Measurements from ENCODE around the gene BEX2. TPM values are rescaled to one million over a fixed set of nuclear protein-coding genes. Genes with fewer than 3 reads are reported as not detected.
"Not testable (repeated sequence)": the region's sequence is repeated elsewhere in the genome, so short reads cannot be mapped to it uniquely, and the experiment has no call there.

Gene BEX2
- total RNA-seq, 2 donors from 2014 or later: 23.6 to 32.3 TPM

DNA sequence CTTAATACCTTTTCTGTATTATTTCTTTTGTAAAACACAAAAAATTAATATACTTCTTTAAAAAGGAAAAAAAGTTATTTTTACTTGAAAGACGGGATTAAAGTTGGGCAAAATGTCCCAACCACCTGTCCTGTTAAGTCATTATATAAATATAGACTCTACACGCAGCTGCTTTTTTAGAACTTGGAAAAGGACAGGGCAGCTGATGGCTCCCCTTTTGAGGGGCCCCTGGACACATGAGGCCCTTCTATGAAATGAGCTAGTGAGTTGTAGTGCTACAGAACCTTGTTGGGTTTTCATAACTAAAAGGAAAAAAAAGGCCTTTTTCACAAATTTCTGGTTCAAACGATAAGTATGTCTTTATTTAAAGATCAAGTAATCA is 600 bp upstream of the BEX2 start:
- Mint-ChIP-seq H3K36me3 (ENCODE audit: low read depth) (no peaks in the 10 kb centered on the region), H3K9me3 (peaks cover 7% of the 10 kb centered on the region), H3K27me3 (ENCODE audit: insufficient read depth) (peaks cover 4% of the 10 kb centered on the region), H3K27ac (no peak overlapping the region), H3K4me1 (peaks cover 3% of the 10 kb centered on the region), H3K4me3 (peak overlapping the region; percentile 63)
- H3K4me3 ChIP-seq (ENCODE audit: low read length): peak overlapping the region; percentile 75
- H3K27me3 ChIP-seq (ENCODE audit: control insufficient read depth, insufficient read depth, low read length, poor library complexity, severe bottlenecking): no peaks in the 10 kb centered on the region
- DNase-seq: no peak
- 92% methylated on average over 2 of the region's 3 CpGs; no CpG with 5 or more reads in 1 of the 2 experiments for WGBS, 2 experiments (ENCODE audit: insufficient coverage in 1 of 2, insufficient read length in 1 of 2)
- TF ChIP-seq CTCF (conservative IDR thresholded peaks at IDR 0.05): no peak
- H3K9me3 ChIP-seq (ENCODE audit: control insufficient read depth, low read length): no peaks in the 10 kb centered on the region
- H3K4me1 ChIP-seq (ENCODE audit: control insufficient read depth, insufficient read depth, low read length): no peaks in the 10 kb centered on the region
- no peaks in the 10 kb centered on the region for H3K36me3 ChIP-seq (ENCODE audit: control insufficient read depth, insufficient read depth, low read length)
- no peak overlapping the region for H3K9ac ChIP-seq (ENCODE audit: extremely low read depth, low read length, poor library complexity, severe bottlenecking)
- no peak overlapping the region for H3K27ac ChIP-seq (ENCODE audit: low read depth, low read length)

DNA sequence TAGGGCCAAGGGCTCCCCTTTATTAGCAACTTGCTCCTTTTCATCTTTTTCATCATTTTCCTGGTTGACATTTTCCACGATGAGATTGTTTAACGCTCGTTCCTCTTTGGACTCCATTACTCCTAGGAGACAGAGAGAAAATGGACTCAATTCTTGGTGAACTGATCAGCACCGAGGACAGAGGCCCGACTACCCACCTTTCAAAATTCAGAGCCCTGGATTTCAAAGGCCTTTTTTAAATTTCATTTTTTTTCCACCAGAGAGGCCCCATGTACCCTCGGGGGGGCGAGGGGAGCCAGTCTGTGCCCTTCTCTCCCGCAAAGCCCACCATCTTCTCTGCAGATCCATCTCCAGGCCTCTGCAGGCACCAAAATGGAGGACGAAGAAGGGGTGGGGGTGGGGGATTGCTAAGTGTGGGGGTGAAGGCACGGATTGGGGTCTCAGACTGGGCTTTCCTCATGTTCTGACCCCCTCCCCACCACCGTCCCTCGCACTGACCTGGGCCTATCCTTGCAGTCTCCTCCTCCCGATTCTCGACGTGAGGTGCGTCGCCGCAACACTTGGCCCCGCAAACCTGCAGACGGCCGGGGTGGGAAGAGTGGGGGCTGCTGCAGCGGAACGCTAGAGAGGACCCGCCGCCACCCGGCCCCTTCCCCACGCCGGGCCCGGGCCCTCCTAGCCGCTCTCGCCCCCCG is 783 bp downstream of the BEX2 start:
- Mint-ChIP-seq H3K9me3 (peaks cover 7% of the 10 kb centered on the region), H3K27ac (no peak overlapping the region), H3K4me3 (peak overlapping the region; percentile 63), H3K36me3 (ENCODE audit: low read depth) (no peaks in the 10 kb centered on the region), H3K4me1 (peaks cover 3% of the 10 kb centered on the region), H3K27me3 (ENCODE audit: insufficient read depth) (peaks cover 7% of the 10 kb centered on the region)
- Histone ChIP-seq H3K36me3 (ENCODE audit: control insufficient read depth, insufficient read depth, low read length) (no peaks in the 10 kb centered on the region), H3K9ac (ENCODE audit: extremely low read depth, low read length, poor library complexity, severe bottlenecking) (peak overlapping the region; percentile 57), H3K27me3 (ENCODE audit: control insufficient read depth, insufficient read depth, low read length, poor library complexity, severe bottlenecking) (no peaks in the 10 kb centered on the region), H3K4me3 (ENCODE audit: low read length) (peak overlapping the region; percentile 75), H3K27ac (ENCODE audit: low read depth, low read length) (no peak overlapping the region), H3K9me3 (ENCODE audit: control insufficient read depth, low read length) (no peaks in the 10 kb centered on the region), H3K4me1 (ENCODE audit: control insufficient read depth, insufficient read depth, low read length) (no peaks in the 10 kb centered on the region)
- peak; percentile 67 for DNase-seq
- WGBS, 2 experiments (ENCODE audit: insufficient coverage in 1 of 2, insufficient read length in 1 of 2): 19 to 90% methylated on average over 2 to 27 of the region's 32 CpGs
- TF ChIP-seq CTCF (conservative IDR thresholded peaks at IDR 0.05): no peak

GRCh38 chrX:103305666-103306065 is 5.1 kb downstream of the BEX2 start:
- H3K9ac ChIP-seq (ENCODE audit: extremely low read depth, low read length, poor library complexity, severe bottlenecking); H3K27ac ChIP-seq (ENCODE audit: low read depth, low read length); H3K4me1 ChIP-seq (ENCODE audit: control insufficient read depth, insufficient read depth, low read length); H3K4me3 Mint-ChIP-seq; H3K27me3 ChIP-seq (ENCODE audit: control insufficient read depth, insufficient read depth, low read length, poor library complexity, severe bottlenecking); H3K36me3 ChIP-seq (ENCODE audit: control insufficient read depth, insufficient read depth, low read length); H3K27me3 Mint-ChIP-seq (ENCODE audit: insufficient read depth); H3K4me3 ChIP-seq (ENCODE audit: low read length); DNase-seq; H3K4me1 Mint-ChIP-seq; H3K36me3 Mint-ChIP-seq (ENCODE audit: low read depth); H3K27ac Mint-ChIP-seq; H3K9me3 Mint-ChIP-seq; H3K9me3 ChIP-seq (ENCODE audit: control insufficient read depth, low read length): not testable (repeated sequence)
- 97% methylated on average over 4 of the region's 4 CpGs; no CpG with 5 or more reads in 1 of the 2 experiments for WGBS, 2 experiments (ENCODE audit: insufficient coverage in 1 of 2, insufficient read length in 1 of 2)

- no peaks in the 10 kb centered on the region for H3K36me3 ChIP-seq (ENCODE audit: control insufficient read depth, insufficient read depth, low read length)
- no peak for TF ChIP-seq CTCF (conservative IDR thresholded peaks at IDR 0.05)
- no peaks in the 10 kb centered on the region for H3K9me3 ChIP-seq (ENCODE audit: control insufficient read depth, low read length)
- no peak overlapping the region for H3K4me3 Mint-ChIP-seq
- H3K9me3 Mint-ChIP-seq: no peaks in the 10 kb centered on the region
- no peaks in the 10 kb centered on the region for H3K36me3 Mint-ChIP-seq (ENCODE audit: low read depth)
- H3K4me1 Mint-ChIP-seq: no peaks in the 10 kb centered on the region
- DNase-seq: no peak
- H3K4me3 ChIP-seq (ENCODE audit: low read length): no peak overlapping the region
- no peak overlapping the region for H3K9ac ChIP-seq (ENCODE audit: extremely low read depth, low read length, poor library complexity, severe bottlenecking)
- H3K27me3 Mint-ChIP-seq (ENCODE audit: insufficient read depth): peaks cover 10% of the 10 kb centered on the region
- no peaks in the 10 kb centered on the region for H3K4me1 ChIP-seq (ENCODE audit: control insufficient read depth, insufficient read depth, low read length)
- H3K27me3 ChIP-seq (ENCODE audit: control insufficient read depth, insufficient read depth, low read length, poor library complexity, severe bottlenecking): no peaks in the 10 kb centered on the region
- no peak overlapping the region for H3K27ac ChIP-seq (ENCODE audit: low read depth, low read length)
- H3K27ac Mint-ChIP-seq: no peak overlapping the region
Observed at GRCh38 chrX:103304705-103305104, 6.1 kb downstream of the BEX2 start.

Data from endodermal cell (in vitro differentiated cells).